GM03348 (cell line): ENCODE results near the gene PKHD1.

Source experiments
- DNase-seq: peaks from one replicate; pipeline ENCODE4 v3.0.0; 2012; ENCODE audit warnings: low spot score

Gene PKHD1

DNA sequence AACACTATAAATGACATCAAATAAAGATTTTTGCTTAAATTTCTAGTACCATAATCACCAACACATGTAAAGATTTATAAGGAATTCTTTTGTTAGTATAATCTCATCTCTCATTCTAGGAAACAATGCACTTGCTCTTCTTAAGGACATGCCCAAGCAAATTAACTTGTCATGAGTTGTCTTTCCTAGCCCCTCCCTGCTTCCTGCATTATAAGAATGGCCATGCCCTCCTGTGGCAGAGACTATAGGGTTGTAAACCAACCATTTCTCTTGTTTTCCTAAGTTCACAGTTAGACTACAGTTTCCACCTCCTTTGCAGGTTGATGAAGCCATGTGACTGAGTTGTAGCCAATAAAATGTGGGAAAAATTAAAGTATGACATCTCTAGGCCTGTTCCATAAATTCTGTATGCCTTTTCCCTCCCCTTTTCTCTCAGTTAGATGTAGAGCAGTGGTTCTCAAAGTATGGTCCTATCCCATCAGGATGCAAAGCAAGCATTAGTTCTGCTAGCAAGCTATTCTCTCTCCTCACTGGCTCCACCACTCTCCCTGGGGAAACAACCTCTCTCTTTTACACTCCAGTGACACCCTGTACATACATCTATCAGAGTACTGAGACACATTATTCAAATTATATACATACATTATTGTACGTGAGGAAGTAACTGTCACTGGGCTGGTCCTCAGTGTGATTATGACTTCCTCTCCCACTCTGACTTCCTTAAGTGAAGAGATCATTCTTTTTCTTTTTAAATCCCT, 295.0 kb downstream of the PKHD1 start:
- DNase-seq, result no peak

DNA sequence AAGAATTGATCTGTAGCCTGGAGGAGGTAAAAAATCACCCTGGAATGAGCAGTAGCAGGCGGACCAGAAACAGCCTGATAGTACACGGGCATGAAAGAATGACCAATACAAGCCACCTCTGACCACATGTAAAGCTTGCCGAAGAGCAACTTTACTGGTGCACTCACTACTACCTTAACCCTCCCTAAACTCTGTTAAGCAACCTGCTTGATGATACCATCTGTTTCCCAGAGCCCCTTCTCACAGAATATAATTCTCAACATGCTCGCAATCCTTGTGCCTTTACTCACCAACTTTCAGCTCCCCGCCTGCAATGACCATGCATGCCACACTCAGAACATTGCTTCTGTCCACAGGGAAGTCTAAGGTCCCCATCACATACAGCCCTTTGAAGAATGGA, 296.5 kb downstream of the PKHD1 start:
- DNase-seq, result no peak

DNA sequence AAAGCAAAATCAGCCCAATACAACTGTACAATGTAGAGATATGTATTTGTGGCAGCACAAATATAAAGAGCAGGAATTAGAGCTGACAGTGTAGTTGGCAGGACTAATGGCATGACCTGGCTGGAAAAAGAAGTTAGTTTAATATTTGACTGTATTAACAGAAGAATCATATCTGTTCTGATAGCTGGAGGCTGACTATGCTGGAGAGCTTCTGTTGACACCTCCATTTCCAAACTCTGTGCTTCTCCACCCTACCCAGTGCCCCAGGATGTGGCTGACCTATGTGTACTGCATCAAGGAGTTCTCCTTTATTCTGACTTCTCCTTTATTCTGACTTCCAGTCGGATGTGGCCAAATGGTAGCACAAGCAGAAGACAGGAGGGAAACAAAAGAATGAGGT, 299.3 kb downstream of the PKHD1 start:
- DNase-seq, result no peak

DNA sequence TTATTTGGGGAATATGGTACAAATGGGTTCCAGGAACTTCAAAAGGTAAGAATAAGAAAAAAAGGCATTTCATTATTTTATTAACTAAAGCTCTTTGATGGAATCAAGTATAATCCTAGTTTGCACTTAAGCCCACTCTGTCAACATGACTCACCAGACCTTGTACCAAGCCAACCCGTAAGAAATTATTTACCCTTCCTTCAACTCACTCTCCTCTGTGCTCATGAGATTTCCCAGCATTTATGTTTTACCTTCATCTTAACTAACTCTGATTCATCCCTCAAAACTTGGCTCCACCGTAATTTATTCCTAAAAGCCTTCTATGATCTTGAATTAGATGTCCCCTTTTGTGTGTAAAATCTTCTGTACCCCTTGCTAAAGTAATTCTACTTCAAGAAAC, 308.7 kb downstream of the PKHD1 start:
- no peak for DNase-seq

DNA sequence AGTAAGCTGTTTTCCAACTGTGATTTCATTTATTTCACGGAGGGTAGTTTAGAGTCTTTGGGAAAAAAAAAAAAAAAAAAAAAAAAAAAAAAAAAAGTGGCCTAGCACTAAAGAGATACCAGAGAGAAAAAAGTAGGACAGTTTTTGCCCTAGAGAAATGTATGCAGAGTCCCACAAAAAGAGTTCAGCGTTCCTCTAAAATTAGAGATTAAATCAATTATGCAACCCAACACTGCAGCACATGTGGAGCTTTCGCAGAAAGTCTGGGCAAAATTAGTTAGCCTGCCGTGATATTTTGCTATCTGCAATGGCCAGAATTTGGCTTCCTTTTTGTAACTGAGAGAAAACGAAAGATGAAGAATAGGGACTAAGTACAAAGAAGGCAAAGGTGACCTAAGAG, 309.8 kb downstream of the PKHD1 start:
- no peak for DNase-seq

DNA sequence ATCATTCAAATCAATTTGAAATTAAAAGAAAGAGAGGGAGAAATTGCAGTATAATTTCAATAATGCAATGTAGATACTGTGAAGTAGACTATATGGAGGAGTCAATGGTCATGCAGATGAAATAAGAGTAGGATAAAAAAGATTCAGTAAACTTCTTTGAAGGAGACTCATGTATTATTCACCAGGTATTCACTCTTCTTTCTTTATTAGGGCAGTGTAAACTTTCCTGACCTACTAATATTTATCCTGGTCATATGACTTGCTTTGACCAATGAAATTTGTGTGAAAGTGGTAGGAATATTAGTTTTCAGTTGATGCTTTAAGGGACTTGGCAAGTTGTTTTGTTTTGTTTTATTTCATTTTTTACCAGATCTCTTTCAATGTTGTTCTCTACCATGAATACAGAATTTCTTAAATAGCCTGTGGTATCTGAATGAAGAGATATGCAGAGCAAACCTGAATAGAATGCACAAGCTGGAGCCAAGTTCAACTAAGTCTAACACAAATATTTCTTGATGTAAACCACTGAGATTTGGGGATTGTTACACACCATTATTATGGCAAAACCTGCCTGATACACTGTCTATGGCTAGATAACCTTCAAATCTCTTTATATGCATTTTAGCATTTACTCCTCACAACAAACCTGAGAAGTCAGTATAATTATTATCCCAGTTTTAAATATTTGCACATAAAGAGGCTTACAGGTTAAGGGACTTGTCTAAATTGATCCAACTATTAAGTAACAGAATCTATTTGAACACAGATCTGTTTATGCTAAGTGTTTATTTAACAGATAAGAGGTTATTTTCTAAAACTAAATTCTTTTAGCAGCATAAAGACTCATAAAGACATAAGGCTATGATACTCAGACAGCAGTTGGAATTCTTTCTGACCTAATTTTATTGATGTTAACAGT, 311.2 kb downstream of the PKHD1 start:
- DNase-seq, result no peak

DNA sequence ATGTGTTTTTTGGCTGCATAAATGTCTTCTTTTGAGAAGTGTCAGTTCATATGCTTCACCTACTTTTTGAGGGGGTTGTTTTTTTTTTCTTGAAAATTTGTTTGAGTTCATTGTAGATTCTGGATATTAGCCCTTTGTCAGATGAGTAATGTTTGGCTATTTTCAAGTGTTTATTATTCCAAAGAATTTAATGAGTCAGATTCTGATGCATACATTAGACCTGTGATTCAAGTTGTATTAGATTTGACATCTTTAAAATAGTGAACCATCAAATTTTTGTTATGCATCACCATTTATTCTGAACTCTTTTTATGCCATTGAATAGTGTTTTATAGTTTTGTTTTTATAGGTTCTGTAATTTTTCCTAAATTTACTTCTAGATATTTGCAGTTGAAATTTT, 319.3 kb downstream of the PKHD1 start:
- DNase-seq, result no peak

DNA sequence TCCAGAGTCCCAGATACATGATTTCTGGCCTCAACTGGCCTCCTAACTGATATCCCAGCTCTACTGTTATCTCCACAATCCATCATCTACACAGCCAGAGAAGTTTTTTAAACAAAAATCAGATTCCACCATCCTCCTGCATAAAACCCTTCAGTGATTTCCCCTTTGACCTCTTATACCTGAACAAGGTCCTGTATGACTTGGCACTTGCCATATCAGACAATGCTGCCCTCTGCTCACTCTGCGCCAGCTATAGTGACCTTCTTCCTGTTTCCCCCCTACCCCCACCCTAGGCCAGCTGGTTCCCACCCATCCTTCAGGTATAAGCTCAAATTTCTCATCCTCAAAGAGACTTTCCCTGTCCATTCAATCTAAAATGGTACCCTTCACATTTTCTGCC, 322.2 kb downstream of the PKHD1 start:
- DNase-seq, result no peak

DNA sequence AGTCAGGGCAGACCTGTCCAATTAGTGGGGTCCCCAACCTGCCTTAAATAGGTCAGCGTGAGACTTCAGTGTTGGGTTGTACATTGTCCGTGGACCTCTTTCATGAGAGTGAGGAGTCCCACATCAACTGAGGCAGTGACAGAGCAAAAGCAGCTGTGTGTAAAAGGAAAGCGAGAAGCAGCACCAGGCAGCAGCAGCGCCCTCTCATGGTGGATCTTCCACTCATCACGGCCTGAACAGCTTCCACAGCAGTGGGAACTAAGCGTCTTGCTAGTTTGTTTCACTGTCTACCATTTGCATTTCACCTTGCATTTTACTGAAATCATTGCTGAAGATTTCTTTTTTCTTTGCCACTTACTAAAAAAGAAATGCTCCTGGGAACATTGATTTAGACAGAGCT, 333.8 kb downstream of the PKHD1 start:
- DNase-seq, result no peak

DNA sequence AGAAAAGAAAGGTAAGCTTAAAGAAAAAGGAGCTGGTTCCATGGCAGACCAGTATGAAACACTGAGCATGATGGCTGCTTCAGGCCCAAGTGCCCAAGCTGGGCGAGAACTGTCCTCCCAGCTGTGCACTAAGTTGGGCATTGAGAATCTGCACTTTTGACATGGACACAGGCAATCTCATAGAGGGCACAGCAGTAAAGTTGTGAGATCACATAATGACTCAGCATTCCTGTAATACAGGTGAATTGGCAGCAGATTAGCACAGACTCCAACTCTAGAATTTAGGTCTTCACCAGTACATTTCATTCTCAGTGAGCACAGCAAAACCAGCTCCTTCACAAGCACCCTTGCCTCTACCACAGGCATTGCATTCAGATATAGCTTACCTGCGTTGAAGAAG, 343.4 kb downstream of the PKHD1 start:
- DNase-seq, result no peak

DNA sequence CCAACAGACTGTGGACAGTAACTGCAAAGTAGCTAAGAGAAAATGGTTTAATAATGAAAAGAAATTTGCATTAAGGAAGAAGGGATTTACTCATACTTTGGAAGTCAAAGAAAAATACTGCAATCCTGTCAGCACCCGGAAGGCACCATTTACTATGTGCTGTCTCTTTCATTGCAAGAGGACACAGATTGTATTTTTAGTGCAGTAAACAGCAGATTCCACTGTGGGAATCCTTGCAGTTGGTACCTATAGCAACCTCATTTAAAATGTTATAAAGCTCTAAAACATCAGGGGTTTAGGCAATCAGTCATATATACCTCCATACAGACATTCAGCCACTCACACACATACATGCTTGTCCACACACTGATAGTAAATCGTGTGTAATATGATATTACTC, 346.8 kb downstream of the PKHD1 start:
- no peak for DNase-seq

DNA sequence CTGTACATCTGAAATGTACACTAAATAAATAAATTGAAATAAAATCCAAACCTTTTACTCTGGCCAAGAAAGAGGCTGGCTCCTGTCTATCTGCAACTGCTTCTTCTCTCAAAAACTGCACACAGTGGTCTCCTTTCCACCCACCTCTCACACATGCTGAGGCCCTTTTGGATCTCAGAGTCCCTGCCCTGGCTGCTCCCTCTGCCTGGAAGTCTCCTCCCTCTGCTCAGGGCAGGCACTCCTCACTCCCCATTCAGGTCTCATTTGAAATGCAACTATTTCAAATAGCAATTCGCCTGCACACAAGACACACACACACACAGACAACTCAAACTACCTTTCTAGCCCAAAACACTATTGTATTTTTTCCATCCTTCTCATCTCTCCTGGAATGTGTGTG, 348.8 kb downstream of the PKHD1 start:
- DNase-seq, result no peak

DNA sequence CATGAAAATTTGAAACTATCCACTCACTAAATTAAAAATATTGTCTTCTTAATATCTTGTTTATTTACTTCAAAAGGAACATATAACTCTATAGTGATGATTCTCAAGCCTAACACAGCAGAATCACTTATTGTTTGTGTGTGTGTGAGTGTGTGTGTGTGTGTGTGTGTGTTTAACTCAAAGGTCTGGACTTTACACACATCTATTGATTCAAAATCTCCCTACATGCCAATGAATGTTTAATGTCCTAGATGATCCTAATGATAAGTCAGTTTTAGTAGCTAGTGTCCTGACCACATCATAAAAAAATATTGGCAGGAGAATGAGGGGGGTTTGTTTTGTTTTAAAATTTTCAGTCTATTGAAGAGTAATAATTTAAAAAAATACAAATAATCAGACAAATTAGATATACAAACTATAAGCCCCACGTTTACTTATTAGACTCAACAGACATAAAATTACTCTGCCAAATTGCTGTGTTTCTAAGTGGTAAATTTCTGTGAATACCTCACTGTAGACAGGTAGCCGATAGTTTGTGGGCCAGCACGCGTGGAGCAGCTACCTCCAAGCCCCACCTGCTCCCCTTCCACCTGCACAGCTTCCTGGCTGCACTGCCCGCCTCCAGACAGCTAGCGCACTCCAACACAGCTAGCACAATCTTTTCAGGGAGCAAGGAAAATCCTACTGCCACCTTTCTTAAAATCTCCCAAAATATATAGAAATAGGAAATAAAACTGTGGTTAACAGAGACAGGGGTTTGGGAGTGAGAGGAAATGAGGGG, 349.6 kb downstream of the PKHD1 start:
- DNase-seq, result no peak

DNA sequence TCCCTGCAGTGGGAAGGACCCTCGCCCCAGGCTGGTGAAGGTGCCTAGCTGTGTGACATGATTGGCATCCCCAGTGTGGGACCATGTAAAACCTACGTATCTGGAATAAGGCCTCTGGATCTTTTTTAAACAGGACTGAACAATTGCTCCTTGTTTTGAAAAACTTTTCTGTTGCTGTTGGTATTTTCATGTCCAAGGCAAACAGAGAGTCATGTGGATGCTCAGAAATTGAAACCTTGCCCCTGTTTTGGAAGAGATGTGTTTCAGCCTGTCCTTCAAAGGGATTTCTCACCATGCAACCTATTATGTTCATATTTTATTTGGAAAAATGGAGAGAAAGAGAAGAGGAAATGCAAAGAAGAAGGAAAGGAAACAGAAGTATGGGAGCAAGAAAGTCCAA, 362.3 kb downstream of the PKHD1 start:
- no peak for DNase-seq

DNA sequence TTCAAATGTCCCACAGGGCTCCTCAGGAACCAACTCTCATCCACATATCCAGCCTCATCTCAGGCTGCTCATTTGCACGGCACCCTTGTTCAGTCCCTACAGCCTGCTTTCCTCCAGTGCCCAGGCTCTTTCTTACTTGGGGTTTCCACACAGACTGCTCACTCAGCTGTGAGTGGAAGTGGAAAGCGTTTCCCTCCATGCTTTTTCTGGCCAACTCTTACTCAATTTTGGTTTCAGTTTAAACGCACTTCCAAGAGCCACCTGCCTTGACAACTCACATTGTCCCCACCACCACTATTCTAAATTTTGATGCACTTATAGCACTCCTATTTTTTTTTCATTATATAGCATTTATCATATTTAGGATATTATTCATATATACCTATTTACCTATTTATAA, 367.1 kb downstream of the PKHD1 start:
- no peak for DNase-seq

DNA sequence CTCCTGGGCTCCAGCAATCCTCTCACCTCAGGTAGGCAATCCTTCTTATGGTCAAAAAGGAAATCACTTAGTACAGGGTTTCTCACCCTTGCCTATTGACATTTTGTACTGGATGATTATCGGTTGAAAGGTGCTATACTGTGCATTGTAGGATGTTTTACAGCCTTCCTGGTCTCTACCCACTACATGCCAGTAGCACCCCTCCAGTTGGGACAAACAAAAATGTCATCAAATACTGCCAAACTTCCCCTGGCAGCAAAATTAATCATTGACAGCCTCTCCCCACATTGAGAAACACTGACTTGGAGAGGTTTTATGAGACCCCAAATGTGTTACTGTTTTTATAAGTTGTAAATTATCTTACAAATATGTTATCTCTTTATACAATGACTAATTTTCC, 368.1 kb downstream of the PKHD1 start:
- DNase-seq, result no peak

DNA sequence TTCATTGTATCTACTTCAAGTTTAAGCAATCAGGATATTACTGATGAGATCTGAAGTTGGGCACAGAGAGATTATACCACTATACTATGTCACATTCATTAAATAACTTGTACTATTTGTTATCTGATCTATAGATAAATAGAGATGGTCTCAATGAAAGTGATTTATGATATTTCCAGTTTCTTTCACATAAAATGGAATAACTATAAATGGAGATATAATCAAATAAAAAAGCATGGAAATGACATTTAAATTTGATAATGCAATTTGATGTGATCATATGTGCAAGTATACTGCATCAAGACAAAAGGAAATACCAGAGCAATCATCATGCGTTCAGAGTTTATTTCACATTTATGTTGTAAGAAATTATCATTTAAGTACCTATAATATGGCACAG, 368.9 kb downstream of the PKHD1 start:
- DNase-seq, result no peak

DNA sequence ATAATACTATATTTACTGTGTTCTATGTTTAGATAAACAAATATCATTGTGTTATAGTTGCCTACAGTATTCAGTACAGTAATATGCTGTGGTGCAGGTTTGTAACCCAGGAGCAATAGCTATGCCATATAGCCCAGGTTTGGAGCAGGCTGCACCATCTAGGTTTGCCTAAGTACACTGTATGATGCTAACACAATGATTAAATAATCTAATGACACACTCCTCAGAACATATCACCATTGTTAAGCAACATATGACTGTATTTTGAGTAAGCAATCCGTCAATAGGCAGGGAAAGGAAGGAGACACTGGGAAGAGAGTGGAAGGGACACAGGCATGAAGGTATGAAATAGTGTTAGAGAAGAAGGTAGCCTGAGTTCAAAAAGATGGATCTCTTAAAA, 369.9 kb downstream of the PKHD1 start:
- no peak for DNase-seq

DNA sequence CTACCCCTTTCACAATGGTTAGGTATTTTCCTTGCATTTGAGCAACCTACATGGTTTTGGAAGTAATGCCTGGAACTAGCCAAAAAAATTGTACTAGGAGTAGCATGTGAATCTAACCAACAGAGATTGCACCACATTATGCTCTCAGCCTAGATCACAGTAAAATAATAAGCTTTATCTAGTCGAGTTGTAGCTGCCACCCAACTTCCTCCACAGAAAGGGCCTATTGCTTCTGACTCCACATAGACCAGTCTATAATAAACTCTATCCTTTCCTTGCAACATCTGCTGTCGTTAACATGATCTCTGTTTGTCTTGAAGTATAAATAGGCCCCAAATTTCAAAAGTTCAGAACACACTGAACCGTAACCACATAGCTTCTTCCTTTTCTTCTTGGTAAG, 375.5 kb downstream of the PKHD1 start:
- DNase-seq, result no peak

DNA sequence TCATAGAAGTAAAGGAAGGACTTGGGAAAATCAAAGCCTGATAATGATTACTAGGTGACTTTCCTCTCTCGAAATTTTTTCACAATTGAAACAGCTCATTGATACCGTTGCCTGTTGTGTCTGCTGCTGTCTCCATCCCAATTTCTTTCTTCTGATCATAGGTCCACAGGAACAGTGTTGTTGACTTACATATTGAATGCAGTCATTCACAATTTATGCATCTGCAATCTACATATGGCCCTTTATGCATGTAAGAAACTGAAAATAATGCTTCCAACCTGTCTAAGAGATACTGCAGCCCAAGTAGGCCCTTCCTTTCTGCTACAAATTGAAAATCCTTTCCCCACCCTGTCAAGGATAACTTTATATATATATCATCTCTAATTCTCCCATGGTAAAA, 381.3 kb downstream of the PKHD1 start:
- DNase-seq, result no peak

DNA sequence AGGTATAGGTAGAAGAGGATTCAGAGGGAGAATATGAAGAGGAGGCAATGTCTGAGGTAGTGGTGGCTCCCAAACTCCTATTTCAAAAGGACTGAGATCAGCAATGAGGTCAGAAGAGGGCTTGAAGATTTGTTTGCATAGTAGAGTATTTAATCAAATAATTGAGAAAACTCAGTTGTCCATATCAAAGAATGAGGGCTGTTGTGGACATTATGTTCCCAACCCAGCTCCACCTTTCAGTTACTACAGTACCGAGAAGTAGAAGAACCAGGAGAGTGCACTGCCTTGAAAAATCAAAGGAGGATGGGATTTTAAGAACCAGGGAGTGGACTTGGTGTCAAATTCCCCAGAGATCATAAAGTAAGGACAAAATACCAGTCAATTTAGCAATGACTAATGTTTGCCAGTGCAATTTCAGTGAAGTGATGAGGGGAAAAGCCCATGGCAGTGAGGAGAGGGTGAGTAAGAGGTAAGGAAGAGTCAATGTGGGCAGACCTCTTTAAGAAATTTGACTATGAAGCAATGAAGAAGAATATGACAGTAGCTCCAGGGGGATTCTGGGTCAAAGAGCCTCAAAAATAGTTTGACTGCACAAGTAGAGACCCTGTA, 382.4 kb downstream of the PKHD1 start:
- DNase-seq, result no peak

DNA sequence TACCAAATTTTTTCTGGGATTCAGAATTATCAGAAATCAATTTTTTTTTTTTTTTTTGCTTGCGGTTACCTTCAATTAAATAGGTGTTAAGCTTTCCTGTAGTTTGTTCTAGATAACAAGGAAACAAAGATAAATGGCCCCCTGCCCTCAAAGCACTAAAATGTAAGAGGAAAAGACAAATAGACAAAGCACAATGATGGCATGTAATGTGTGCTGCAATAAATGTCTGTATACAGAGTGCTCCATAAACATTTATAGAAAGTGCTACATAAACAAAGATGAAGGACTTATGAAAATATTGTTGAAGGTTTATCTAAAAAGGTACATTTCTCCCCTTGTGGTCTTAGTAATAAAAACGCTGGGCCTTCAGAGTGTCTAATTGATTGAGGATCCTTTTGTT, 384.6 kb downstream of the PKHD1 start:
- no peak for DNase-seq
